D721Med (cell line): ENCODE data around the gene ADAM10.

ENCODE experiments used
- DNase-seq: peaks from one replicate; pipeline ENCODE4 v3.0.0; 2011; ENCODE audit warnings: low spot score; ENCODE audit not compliant: insufficient read length
- FAIRE-seq: peaks from 2 replicates; lab custom pipeline; 2011; peaks lifted over from hg19 to GRCh38; lab: Jason Lieb, UNC
- CTCF ChIP-seq: IDR thresholded peaks from 2 replicates; pipeline ENCODE4 v1.5.1; 2012; ENCODE audit warnings: mild to moderate bottlenecking, control low read depth; ENCODE audit not compliant: insufficient read depth; ENCODE audit errors: missing control alignments

The ADAM10 gene

GRCh38 chr15:58562135-58562534 is 187.4 kb downstream of the ADAM10 start:
- DNase-seq = no peak
- no peak for TF ChIP-seq CTCF
- FAIRE-seq = no peak

- FAIRE-seq = no peak
- DNase-seq = no peak
- no peak for TF ChIP-seq CTCF
These were observed 188.2 kb downstream of the ADAM10 start for GRCh38 chr15:58561321-58561720.

- FAIRE-seq = peak; percentile 6
- no peak for TF ChIP-seq CTCF
- DNase-seq = no peak
These were observed 189.5 kb downstream of the ADAM10 start for GRCh38 chr15:58559904-58560588.

GRCh38 chr15:58558777-58559176 is 190.7 kb downstream of the ADAM10 start:
- no peak for TF ChIP-seq CTCF
- FAIRE-seq = no peak
- DNase-seq = no peak

GRCh38 chr15:58556541-58556940 is 193.0 kb downstream of the ADAM10 start:
- no peak for FAIRE-seq
- TF ChIP-seq CTCF = no peak

GRCh38 chr15:58556028-58556361 is 193.5 kb downstream of the ADAM10 start:
- DNase-seq = no peak
- no peak for FAIRE-seq
- no peak for TF ChIP-seq CTCF

More at GRCh38 chr15:58556541-58556940, 193.0 kb downstream of the ADAM10 start:
- no peak for DNase-seq
